NCI-H526 treated with DMSO at 0.1 percent for 48 hours (cell line): ENCODE results near the gene CCDC88C.

Experiments
- DNase-seq: peaks from one replicate; lab custom pipeline; 2025; lab: John Stamatoyannopoulos, UW

CCDC88C gene

GRCh38 chr14:91348845-91349465 lies 68.7 kb downstream of the CCDC88C start:
- DNase-seq: no peak

GRCh38 chr14:91346838-91347173 lies 70.8 kb downstream of the CCDC88C start:
- no peak for DNase-seq

- peak; percentile 57 for DNase-seq
Measured at GRCh38 chr14:91344096-91344495, 73.5 kb downstream of the CCDC88C start.

- no peak for DNase-seq
Measured at GRCh38 chr14:91343051-91343450, 74.6 kb downstream of the CCDC88C start.

- no peak for DNase-seq
Measured at GRCh38 chr14:91342206-91342760, 75.3 kb downstream of the CCDC88C start.

GRCh38 chr14:91341751-91342154 lies 75.9 kb downstream of the CCDC88C start:
- DNase-seq: no peak

- peak; percentile 8 for DNase-seq
Measured at GRCh38 chr14:91341334-91341733, 76.3 kb downstream of the CCDC88C start.

- DNase-seq: no peak
Measured at GRCh38 chr14:91339671-91340369, 77.8 kb downstream of the CCDC88C start.

GRCh38 chr14:91339076-91339475 lies 78.5 kb downstream of the CCDC88C start:
- DNase-seq: no peak

- no peak for DNase-seq
Measured at GRCh38 chr14:91338379-91338778, 79.2 kb downstream of the CCDC88C start.

- no peak for DNase-seq
Measured at GRCh38 chr14:91337699-91338335, 79.8 kb downstream of the CCDC88C start.

- DNase-seq: no peak
Measured at GRCh38 chr14:91336093-91336450, 81.5 kb downstream of the CCDC88C start.

GRCh38 chr14:91335191-91336092 lies 82.2 kb downstream of the CCDC88C start:
- no peak for DNase-seq

GRCh38 chr14:91333650-91334039 lies 84.0 kb downstream of the CCDC88C start:
- no peak for DNase-seq

- DNase-seq: no peak
Measured at GRCh38 chr14:91332986-91333649, 84.5 kb downstream of the CCDC88C start.

GRCh38 chr14:91332171-91332985 lies 85.2 kb downstream of the CCDC88C start:
- DNase-seq: no peak

GRCh38 chr14:91331721-91332120 lies 85.9 kb downstream of the CCDC88C start:
- DNase-seq: no peak

GRCh38 chr14:91330856-91331255 lies 86.8 kb downstream of the CCDC88C start:
- no peak for DNase-seq

GRCh38 chr14:91330096-91330696 lies 87.4 kb downstream of the CCDC88C start:
- no peak for DNase-seq

- DNase-seq: no peak
Measured at GRCh38 chr14:91329486-91330014, 88.1 kb downstream of the CCDC88C start.
